Caco-2 (cell line): ENCODE results near the gene GADD45G. TPM values are rescaled to one million over a fixed set of nuclear protein-coding genes. Genes with fewer than 3 reads are reported as not detected.
A peak's percentile ranks its signal among the peaks of the same experiment; 100 is the strongest.

Experiments used
- BruUV-seq: library from RNA; stranded (reverse); fragments of 400-500 nt; replicated peaks from 2 replicates; lab custom pipeline; 2021; lab: Mats Ljungman, UMichigan
- CTCF ChIA-PET: fragments of 300-600 bp; sonication (Branson Sonifier 250); formaldehyde crosslinking; loops from one replicate; lab custom pipeline; 2022; ENCODE audit warnings: antibody characterized with exemption; lab: Charles Lee
- POLR2A ChIA-PET: fragments of 300-600 bp; sonication (Branson Sonifier 250); formaldehyde crosslinking; loops from one replicate; lab custom pipeline; 2022; ENCODE audit warnings: antibody characterized with exemption; lab: Charles Lee
- DNase-seq, 2 experiments: peaks; one replicate each; pipeline versions ENCODE4 v3.0.0 to v3.0.0-alpha.2; 2020 to 2022
- H3K27me3 ChIP-seq: replicated peaks from 2 replicates; pipeline ENCODE4 v1.6.0; 2011; ENCODE audit warnings: low read length; ENCODE audit not compliant: control insufficient read depth, insufficient read depth
- H3K36me3 ChIP-seq: 2 replicates; pipeline ENCODE4 v1.5.1; 2011; ENCODE audit warnings: low read length; ENCODE audit not compliant: control insufficient read depth, insufficient read depth
- H3K4me1 ChIP-seq: fragments of 250-450 bp; sonication (Bioruptor Pico); 2 replicates; pipeline ENCODE4 v1.5.1; 2020; ENCODE audit warnings: mild to moderate bottlenecking
- H3K4me3 ChIP-seq: 2 replicates; pipeline ENCODE4 v1.5.1; 2011; ENCODE audit warnings: low read depth, mild to moderate bottlenecking, control low read depth, low read length
- H3K9me3 ChIP-seq: fragments of 250-450 bp; sonication (Bioruptor Pico); 2 replicates; pipeline ENCODE4 v1.5.1; 2020; ENCODE audit warnings: mild to moderate bottlenecking, moderate library complexity
- H3K27ac Mint-ChIP-seq: one replicate; pipeline ENCODE4 v1.8.0; 2022; ENCODE audit warnings: mixed read lengths; ENCODE audit not compliant: unreplicated experiment
- H3K27me3 Mint-ChIP-seq: one replicate; pipeline ENCODE4 v1.8.0; 2022; ENCODE audit warnings: mixed read lengths; ENCODE audit not compliant: insufficient read depth, unreplicated experiment
- H3K36me3 Mint-ChIP-seq: one replicate; pipeline ENCODE4 v1.8.0; 2022; ENCODE audit warnings: mild to moderate bottlenecking, mixed read lengths; ENCODE audit not compliant: insufficient read depth, unreplicated experiment
- H3K4me1 Mint-ChIP-seq: one replicate; pipeline ENCODE4 v1.8.0; 2022; ENCODE audit warnings: low read depth, mixed read lengths; ENCODE audit not compliant: unreplicated experiment
- H3K4me3 Mint-ChIP-seq: one replicate; pipeline ENCODE4 v1.8.0; 2022; ENCODE audit warnings: mild to moderate bottlenecking, moderate library complexity, mixed read lengths; ENCODE audit not compliant: unreplicated experiment
- H3K9me3 Mint-ChIP-seq: one replicate; pipeline ENCODE4 v1.8.0; 2022; ENCODE audit warnings: mixed read lengths; ENCODE audit not compliant: unreplicated experiment
- intact Hi-C: fragments of 100-400 bp; cut with micrococcal nuclease; formaldehyde crosslinking; loops from one replicate; pipeline ENCODE4 v1.10.0; 2022; ENCODE audit not compliant: unreplicated experiment
- total RNA-seq: library from RNA; stranded (reverse); gene quantifications from 2 replicates; pipeline ENCODE4 v1.2.3, GENCODE V29; 2022
- TF ChIP-seq, protein P1 (sequence below), 2 experiments: fragments of 200-600 bp in 1 of 2; IDR thresholded peaks; 1 replicate in 1 of 2; 2 replicates in 1 of 2; pipeline versions ENCODE4 v1.5.1 to v1.8.0; 2011 to 2022; ENCODE audit warnings: antibody characterized with exemption in 1 of 2, control low read depth in 1 of 2, inconsistent platforms in 1 of 2, low read depth in 1 of 2, low read length in 1 of 2, mild to moderate bottlenecking in 1 of 2, moderate library complexity in 1 of 2; ENCODE audit not compliant: insufficient read depth in 1 of 2, severe bottlenecking in 1 of 2, unreplicated experiment in 1 of 2

The GADD45G gene
- total RNA-seq, 1 experiment from 2014 or later, result 3.7 TPM

- H3K27ac Mint-ChIP-seq, result no peak overlapping the region
- Histone ChIP-seq H3K4me1 (peaks cover 12% of the 10 kb centered on the region; the same call in 1 of the 2 replicates), H3K27me3 (no peaks in the 10 kb centered on the region), H3K36me3 (no peaks in the 10 kb centered on the region), H3K9me3 (no peaks in the 10 kb centered on the region), H3K4me3 (no peak overlapping the region)
- CTCF ChIA-PET, result no interaction called here
- BruUV-seq, result no TSS peak
- no peaks in the 10 kb centered on the region for H3K27me3 Mint-ChIP-seq
- POLR2A ChIA-PET, result no interaction called here
- intact Hi-C loops, result no loop called here
- no peak overlapping the region for H3K4me3 Mint-ChIP-seq
- no peak for DNase-seq
- peaks cover 13% of the 10 kb centered on the region for H3K4me1 Mint-ChIP-seq
- no peaks in the 10 kb centered on the region for H3K9me3 Mint-ChIP-seq
- TF ChIP-seq, protein P1, sequence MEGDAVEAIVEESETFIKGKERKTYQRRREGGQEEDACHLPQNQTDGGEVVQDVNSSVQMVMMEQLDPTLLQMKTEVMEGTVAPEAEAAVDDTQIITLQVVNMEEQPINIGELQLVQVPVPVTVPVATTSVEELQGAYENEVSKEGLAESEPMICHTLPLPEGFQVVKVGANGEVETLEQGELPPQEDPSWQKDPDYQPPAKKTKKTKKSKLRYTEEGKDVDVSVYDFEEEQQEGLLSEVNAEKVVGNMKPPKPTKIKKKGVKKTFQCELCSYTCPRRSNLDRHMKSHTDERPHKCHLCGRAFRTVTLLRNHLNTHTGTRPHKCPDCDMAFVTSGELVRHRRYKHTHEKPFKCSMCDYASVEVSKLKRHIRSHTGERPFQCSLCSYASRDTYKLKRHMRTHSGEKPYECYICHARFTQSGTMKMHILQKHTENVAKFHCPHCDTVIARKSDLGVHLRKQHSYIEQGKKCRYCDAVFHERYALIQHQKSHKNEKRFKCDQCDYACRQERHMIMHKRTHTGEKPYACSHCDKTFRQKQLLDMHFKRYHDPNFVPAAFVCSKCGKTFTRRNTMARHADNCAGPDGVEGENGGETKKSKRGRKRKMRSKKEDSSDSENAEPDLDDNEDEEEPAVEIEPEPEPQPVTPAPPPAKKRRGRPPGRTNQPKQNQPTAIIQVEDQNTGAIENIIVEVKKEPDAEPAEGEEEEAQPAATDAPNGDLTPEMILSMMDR (IDR thresholded peaks at IDR 0.05; ENCODE audit: insufficient read depth in 1 of 2, low read depth in 1 of 2, low read length in 1 of 2, severe bottlenecking in 1 of 2, unreplicated experiment in 1 of 2), result no peak
- H3K36me3 Mint-ChIP-seq, result no peaks in the 10 kb centered on the region
These were observed 25.7 kb downstream of the GADD45G start for GRCh38 chr9:89630508-89630907.

- intact Hi-C loops, result no loop called here
- ChIA-PET POLR2A (no interaction called here), CTCF (interaction anchor here (1.1 kb wide), 1 partner anchor 28 kb away, joined by 3 read pairs; no protein-coding TSS in a partner anchor)
- no peaks in the 10 kb centered on the region for H3K36me3 ChIP-seq
- Mint-ChIP-seq H3K36me3 (no peaks in the 10 kb centered on the region), H3K9me3 (no peaks in the 10 kb centered on the region), H3K4me3 (no peak overlapping the region), H3K4me1 (peaks cover 12% of the 10 kb centered on the region), H3K27ac (no peak overlapping the region), H3K27me3 (no peaks in the 10 kb centered on the region)
- H3K9me3 ChIP-seq, result no peaks in the 10 kb centered on the region
- TF ChIP-seq, protein P1 (IDR thresholded peaks at IDR 0.05; ENCODE audit: insufficient read depth in 1 of 2, low read depth in 1 of 2, low read length in 1 of 2, severe bottlenecking in 1 of 2, unreplicated experiment in 1 of 2), result no peak
- DNase-seq, result no peak
- no peaks in the 10 kb centered on the region for H3K27me3 ChIP-seq
- H3K4me3 ChIP-seq, result no peak overlapping the region
- BruUV-seq, result no TSS peak
- H3K4me1 ChIP-seq, result peaks cover 8% of the 10 kb centered on the region; the same call in 1 of the 2 replicates
These were observed 26.6 kb downstream of the GADD45G start for GRCh38 chr9:89631384-89631783.

DNA sequence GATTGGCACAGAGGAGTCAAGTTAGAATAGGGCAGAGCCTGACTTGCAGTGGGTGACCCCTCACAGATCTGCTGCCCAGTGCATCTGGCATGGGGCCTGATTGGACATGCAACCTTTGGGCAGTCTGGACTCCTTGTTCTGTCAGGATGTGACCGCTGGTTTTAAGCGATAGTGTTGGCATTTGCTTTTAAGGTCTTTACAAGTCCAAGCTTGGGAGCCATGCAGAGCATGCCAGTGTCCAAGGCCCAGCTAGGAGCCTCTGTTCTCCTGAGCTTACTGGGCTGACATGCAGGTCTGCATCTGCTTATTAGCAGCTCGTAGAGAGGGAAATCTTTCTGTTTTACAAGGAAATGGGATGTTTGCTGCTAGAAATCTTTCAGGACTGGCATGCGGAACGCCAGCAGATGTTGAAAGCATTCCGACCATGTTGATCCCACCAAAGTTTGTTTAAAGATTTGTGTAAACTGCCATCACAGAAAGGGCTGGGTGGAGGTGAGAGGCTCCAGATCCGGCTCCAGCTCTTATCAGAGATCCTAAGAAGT lies 27.5 kb downstream of the GADD45G start:
- intact Hi-C loops, result loop anchor here (1.0 to 2.0 kb wide), 2 partner anchors 10 to 25 kb away; no protein-coding TSS in a partner anchor
- Mint-ChIP-seq H3K36me3 (no peaks in the 10 kb centered on the region), H3K4me1 (peaks cover 6% of the 10 kb centered on the region), H3K4me3 (no peak overlapping the region), H3K9me3 (no peaks in the 10 kb centered on the region), H3K27ac (peak overlapping the region; percentile 62), H3K27me3 (no peaks in the 10 kb centered on the region)
- CTCF ChIA-PET, result interaction anchor here (1.1 kb wide), 1 partner anchor 29 kb away, joined by 3 read pairs; no protein-coding TSS in a partner anchor
- Histone ChIP-seq H3K9me3 (no peaks in the 10 kb centered on the region), H3K36me3 (no peaks in the 10 kb centered on the region), H3K27me3 (no peaks in the 10 kb centered on the region), H3K4me3 (no peak overlapping the region), H3K4me1 (peaks cover 6% of the 10 kb centered on the region; the same call in 1 of the 2 replicates)
- TF ChIP-seq, protein P1 (IDR thresholded peaks at IDR 0.05; ENCODE audit: insufficient read depth in 1 of 2, low read depth in 1 of 2, low read length in 1 of 2, severe bottlenecking in 1 of 2, unreplicated experiment in 1 of 2), result no peak
- no TSS peak for BruUV-seq
- peak in 1 of 2 experiments; percentile 44 for DNase-seq
- POLR2A ChIA-PET, result interaction anchor here (1.2 kb wide), 1 partner anchor 27 kb away, joined by 4 read pairs; the partner anchor contains the start of gene GADD45G
